Ammon's horn (tissue), 1 donor: Measurements from ENCODE around the gene IFI35.
"Not testable (repeated sequence)": the region's sequence is repeated elsewhere in the genome, so short reads cannot be mapped to it uniquely, and the experiment has no call there.

Source experiments
- DNase-seq: peaks from one replicate; pipeline ENCODE4 v3.0.0-alpha.2; 2016; ENCODE audit warnings: low spot score

The IFI35 gene

DNA sequence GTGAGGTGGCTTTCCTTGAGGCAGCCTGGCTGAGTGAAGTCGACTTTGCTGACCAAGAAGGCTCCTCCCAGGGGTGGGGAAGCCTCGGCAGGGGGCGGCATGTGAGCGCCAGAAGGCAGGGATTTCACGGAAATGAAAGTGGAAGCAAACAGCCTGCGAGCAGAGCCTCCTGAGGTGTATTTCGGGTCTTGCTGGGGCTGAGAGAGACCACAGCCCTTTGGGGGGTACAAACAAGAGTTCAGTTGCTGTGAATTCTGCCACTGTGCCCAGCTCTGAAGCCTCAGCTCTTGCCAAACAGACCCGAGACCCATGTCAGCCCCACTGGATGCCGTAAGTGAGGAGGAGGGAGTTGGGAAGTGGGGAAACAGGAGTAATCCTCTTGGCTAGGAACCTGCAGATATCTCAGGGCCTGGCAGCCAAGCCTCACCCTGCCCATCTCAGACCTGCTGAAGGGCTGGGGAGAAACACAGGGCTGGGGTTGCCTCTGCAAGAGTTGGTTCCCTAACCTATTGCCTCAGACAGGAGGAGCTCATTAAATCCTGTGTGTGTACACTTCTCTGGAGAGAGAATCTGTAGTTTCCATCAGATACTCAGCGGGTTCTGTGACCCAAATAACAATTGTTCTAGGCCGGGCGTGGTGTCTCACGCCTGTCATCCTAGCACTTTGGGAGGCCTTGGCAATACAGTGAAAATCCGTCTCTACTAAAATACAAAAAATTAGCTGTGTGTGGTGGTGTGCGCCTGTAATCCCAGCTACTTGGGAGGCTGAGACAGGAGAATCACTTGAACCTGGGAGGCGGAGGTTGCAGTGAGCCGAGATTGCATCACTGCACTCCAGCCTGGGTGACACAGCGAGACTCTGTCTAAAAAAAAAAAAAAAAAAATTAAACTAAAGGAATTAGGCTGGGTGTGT lies at the start of gene IFI35:
IFI35 (plus strand) TSS at position 146 of the 913 bp plus-strand sequence; CDS start at position 310, 164 bp downstream.
- peak; percentile 86 for DNase-seq

DNA sequence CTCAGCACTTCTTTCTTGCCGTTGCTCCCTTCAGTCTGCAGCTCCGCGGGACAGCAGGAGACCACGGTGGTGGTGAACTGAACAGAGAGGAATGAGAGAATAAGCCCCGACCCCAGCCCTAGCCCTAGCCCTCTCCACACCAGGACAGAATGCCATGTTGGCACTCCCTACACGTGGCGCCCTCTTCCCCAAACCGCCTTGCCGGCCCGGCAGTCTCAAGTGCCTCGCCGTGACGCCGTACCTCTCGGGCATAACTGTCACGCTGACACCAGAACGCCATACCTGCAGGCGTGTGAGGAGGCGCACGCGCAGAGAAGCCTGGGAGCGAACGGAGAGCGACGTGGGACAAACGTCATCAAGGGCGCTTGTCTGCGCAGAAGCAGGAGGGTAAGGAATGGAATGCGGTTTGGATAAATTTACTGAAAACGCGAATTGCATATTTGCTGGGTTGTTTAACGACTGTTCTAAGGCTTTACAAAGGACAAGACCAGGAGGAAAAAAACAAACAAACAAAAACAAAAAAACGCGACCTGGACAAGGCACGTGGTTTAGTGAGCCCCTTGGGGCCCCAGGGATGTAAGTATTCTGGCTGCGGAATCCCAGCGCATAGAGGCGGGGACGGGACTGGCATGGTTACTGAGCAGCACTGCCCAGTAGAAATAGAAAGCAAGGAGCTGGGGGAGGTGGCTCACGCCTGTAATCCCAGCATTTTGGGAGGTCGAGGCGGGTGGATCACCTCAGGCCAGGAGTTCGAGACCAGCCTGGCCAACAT lies 42.2 kb upstream of the IFI35 start, which contains the start of gene AARSD1:
AARSD1 (minus strand) TSS at position 294 of the 772 bp plus-strand sequence; CDS start at position 280, 14 bp downstream.
- DNase-seq = peak; percentile 95

DNA sequence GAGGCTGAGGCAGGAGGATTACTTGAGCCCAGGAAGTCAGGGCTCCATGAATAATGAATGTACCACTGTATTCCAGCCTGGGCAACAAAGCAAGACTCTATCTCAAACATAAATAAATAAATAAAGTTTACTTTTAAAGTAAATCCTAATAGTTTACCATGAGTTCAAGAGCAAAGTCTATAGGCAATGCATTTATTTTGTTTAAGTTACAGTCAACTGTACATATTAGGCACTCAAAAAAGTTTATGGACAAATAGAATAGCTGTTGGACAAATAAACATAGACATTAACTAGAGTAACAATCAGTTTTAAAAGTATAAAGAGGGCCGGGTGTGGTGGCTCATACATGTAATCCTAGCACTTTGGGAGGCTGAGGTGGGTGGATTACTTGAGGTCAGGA lies 38.7 kb upstream of the IFI35 start:
- no peak for DNase-seq

DNA sequence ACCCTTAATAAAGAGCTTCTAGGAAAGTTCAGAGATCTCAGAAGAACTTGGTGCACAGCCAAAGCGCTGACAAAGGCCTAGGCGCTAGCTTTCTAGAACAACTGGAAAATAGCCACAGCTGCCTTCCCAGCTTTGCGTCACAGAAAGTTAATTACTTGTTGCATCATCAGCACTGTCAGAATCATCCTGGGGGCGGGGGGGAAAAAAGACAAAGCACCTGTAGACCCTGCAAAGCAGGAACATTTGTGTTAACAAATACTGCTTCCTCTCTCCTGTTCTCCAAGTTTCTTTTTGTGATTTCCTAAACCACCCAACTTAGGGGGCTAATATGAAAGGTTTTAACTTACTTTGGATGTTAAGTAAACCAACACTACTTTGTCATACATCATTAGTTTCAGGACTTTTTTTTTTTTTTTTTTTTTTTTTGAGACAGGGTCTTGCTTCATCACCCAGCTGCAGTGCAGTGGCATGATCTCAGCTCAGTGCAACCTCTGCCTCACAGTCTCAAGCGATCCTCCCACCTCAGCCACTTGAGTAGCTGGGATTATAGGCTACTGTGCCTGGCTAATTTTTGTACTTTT lies 37.5 kb upstream of the IFI35 start:
- DNase-seq = no peak

DNA sequence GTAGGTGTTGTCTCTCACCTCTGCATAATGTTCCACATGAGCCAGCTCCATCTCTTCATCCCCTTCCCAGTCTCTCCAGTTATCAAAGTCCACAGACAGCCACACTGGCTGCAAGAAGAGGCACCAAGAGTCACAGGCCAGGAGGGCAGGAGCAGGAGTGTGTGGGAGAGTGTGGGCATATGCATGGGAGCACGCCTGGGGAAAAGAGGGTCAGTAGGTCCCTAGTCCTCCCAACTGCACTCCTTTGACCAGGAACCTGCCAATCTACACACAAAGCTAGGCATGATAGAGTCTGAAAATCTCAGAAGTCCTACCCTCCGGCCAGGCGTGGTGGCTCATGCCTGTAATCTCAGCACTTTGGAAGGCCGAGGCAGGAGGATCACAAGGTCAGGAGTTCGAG lies 35.0 kb upstream of the IFI35 start:
- DNase-seq = no peak

DNA sequence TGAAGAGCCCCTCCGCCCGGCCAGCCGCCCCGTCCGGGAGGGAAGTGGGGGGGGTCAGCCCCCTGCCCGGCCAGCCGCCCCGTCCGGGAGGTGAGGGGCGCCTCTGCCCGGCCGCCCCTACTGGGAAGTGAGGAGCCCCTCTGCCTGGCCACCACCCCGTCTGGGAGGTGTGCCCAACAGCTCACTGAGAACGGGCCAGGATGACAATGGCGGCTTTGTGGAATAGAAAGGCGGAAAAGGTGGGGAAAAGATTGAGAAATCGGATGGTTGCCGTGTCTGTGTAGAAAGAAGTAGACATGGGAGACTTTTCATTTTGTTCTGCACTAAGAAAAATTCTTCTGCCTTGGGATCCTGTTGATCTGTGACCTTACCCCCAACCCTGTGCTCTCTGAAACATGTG lies 33.3 kb upstream of the IFI35 start:
- not testable (repeated sequence) for DNase-seq

DNA sequence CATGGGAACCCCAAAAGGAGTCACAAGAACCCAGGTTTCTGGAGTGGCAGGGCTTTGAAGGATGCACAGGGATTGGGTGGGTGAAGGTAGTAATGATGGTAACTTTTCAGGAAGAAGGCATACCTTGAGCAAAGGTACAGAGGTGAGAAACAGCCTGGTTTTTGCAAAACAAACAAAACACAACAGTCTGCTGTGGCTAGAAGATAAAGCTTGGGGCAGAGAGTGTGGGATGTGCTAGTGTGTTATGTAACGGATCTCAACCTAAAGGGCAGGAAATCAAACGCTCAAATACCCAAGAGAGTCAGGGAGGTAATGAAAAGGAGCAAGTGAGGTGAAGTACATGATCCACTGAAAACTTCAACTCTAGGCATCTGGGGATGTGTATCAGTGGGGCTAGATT lies 31.3 kb upstream of the IFI35 start:
- DNase-seq = no peak

DNA sequence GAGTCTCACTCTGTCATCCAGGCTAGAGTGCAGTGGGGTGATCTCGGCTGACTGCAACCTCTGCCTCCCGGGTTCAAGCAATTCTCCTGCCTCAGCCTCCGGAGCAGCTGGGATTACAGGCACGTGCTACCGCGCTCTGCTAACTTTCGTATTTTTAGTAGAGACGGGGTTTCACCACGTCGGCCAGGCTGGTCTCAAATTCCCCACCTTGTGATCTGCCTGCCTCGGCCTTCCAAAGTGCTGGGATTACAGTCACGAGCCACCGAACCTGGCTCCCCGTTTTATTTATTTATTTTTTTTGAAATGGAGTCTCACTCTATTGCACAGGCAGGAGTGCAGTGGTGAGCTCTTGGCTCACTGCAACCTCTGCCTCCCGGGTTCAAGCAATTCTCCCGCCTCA lies 30.9 kb upstream of the IFI35 start:
- DNase-seq = not testable (repeated sequence)

DNA sequence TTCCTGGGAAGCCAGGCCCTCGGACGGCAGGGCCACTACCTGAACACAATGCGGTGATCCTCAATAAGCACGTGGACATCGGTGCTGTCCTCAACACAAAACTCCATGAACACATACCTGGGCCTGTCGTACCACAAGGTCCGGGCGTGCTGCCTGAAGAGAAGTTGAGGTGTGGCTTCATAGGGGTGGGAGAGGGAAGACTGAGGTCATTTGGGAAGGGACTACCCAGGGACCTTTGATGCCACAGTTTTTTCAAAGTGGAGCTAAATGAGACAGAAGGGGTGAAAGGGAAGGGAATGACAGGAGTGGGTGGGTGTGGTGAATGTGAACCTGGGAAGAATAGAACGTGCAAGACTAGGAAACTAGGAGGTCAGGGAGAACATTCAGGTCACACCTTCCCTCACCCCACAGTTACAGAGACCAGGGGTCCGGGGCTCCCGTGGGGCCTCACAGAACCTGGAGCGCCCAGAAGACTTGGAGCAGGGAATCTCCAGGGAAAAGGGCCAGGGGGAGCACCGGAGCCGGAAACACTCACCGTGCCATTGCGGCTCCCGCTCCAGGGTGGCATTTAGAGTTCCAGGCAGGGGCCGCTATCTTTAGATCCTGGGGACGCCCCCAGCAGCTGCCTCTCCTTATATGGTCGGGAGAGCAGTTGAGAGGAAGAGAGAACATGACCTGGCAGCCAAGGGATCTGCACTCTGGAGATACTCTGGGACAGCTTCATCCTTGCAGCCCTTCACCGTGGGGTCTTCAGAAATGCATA lies 26.9 kb upstream of the IFI35 start, which contains the start of gene PTGES3L:
PTGES3L (minus strand) TSS at position 570 of the 763 bp plus-strand sequence; CDS start at position 543, 27 bp downstream.
- peak; percentile 33 for DNase-seq

DNA sequence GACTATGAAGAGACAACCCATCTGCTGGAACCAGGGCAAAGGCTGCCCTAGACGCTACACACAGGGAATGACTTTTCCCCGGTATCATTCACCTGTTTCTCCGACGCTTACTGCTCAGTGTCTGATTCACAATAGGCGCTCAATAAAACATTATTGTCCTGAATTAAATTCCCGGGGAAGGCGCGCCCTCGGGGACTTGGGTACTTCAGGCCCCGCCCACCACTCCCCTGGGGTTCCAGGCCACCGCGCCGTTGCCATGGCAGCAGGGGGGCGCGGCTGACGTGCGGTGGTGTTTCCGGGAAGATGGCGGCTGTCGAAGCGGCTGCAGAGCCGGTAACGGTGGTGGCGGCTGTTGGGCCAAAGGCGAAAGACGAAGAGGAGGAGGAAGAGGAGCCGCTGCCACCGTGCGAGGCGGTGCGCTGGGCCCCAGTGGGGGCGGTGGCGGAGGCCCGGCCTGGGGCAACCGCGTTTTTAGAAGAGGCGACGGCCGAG lies 26.3 kb upstream of the IFI35 start, which contains the start of gene RUNDC1:
RUNDC1 (plus strand) TSS at position 292 of the 492 bp plus-strand sequence; CDS start at position 304, 12 bp downstream.
- DNase-seq = peak; percentile 95

DNA sequence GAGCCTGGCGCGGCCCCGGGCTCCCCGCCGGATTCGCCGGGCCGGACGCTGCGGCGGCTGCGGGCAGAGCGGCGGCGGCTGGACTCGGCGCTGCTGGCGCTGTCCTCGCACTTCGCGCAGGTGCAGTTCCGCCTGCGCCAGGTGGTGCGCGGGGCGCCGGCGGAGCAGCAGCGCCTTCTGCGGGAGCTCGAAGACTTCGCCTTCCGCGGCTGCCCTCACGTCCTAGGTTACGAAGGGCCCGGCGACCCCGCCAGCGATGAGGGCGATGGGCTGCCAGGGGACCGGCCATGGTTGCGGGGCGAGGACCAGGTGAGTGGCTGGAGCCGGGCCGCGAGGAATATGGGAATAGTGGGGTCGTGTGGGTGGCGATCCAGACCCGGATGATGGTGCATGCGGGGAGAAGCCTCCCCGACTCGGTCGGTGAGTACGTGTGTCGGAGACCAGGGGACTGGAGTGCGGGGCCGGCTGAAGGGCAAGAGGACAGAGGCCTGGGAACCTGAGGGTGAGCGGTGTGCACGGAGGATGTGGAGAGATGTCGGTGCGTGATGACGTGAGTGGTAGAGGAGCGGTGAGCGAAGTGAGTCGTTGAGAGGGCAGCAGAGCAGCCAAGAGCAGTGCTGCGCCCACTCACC lies 25.7 kb upstream of the IFI35 start:
- DNase-seq = peak; percentile 70

DNA sequence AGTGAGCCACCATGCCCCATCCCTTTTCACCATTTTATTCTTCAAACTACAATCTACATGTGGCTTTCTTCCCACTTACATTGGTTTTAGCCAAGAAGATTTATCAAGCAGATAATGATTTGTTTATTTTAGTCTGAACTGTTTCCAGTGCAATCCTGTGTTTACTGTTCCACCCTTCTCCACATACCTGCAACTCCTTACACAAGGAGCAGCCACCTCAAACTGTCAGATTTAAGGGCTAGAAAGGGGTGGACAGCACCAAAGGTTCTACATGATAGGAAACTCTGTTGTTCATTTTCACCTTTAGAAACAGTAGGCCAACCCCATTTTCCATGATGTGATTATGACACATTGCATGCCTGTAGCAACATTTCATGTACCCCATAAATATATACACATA lies 24.3 kb upstream of the IFI35 start:
- DNase-seq = no peak

DNA sequence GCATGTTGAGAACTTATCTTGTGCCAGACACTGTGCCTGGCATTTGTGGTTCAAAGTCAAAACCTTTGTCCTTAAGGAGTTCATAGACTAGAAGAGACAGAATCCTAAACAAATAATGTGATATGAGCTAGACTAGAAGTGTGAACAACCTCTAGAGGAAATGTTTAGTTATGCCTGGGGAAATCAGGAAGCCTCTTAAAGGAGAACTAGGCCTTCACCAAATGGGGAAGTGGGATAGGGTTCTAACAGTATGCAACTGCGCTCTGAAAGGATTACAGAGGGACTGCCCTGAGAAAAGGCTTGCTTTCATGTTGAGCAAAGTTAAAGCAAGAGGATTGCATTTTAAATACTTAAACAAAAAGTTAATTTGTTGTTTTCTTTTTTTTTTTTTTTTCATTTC lies 21.4 kb upstream of the IFI35 start:
- DNase-seq = peak; percentile 65

DNA sequence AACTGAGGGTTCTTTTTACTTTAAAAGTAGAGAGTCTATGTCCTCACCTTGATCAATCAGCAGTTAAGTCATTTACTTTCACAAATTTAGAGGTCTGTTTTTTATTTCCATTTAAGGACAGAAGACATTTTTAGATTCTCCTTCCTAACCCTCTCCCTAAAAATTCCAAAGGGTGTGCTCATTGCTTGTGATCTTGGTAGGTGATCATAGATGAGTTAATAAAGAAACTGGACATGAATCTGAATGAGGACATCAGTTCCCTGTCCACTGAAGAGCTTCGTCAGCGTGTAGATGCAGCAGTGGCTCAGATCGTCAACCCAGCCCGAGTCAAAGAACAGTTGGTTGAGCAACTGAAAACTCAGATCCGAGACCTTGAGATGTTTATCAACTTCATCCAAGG lies 17.4 kb upstream of the IFI35 start:
- no peak for DNase-seq

DNA sequence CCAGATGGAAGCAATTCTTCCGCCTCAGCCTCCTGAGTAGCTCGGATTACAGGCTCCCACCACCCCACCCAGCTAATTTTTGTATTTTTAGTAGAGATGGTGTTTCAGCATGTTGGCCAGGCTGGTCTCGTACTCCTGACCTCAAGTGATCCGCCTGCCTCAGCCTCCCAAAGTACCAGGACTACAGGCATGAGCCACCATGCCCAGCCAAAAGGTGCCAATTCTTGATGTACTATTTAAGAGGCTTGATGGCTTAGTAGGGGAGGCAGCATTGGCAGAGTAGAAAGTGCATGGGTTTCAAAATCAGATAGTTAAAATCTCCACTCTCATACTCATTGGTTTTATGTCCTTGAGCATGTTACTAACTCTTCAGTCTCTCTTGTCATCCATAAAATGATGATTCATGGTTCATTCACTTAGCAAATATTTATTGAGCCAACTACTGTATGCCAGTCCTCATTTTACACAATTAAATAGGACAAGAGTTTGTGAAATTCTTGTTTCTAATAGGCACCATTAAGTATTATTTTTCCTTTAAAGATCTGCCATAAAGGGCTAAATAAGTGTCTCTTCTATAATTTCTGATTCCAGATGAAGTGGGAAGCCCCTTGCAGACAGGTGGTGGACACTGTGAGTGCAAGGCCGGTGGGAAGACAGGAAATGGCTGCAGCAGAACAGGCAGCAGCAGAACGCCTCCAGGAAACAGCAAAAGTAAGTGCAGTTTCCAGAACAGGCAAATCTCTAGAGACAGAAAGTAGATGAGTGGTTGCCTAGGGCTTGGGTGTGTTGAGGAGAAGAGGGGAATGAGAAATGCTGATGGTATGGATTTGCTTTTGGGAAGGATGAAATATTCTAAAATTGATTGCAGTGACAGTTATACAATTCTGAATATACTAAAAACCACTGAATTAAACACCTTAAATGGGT lies 16.6 kb upstream of the IFI35 start:
- DNase-seq = no peak

DNA sequence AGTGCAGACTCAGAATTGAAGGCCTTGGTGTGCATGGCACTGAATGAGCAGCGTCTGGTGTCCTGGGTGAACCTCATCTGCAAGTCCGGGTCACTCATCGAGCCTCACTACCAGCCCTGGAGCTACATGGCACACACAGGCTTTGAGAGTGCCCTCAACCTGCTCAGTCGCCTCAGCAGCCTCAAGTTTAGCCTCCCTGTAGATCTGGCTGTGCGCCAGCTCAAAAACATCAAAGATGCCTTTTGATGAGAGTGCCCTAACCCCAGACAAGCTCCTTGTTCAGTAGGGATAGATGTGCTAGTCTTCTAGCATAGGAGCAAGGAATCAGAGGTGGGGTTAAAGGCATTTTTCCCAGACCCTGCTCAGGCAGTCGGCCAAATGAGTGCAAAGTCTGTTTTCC lies 15.1 kb upstream of the IFI35 start:
- DNase-seq = no peak

DNA sequence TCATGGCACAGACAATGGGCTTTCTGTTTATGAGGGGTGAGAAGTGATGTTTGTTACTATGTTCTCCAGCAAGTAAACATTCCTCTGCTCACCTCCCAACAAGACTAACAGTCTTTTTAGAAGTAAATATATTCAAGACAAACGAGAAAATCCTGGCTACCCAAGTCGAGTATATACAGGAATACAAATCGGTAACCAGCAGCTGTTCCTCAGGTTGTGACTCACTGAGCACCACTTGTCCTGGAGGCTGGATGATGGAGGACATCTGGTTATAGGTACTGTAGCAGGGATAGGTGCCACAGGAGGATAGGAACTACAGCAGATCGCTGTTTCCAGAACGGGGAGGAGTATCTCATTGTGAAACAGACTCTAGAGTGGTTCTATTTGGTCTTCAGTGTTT lies 13.7 kb upstream of the IFI35 start:
- no peak for DNase-seq

DNA sequence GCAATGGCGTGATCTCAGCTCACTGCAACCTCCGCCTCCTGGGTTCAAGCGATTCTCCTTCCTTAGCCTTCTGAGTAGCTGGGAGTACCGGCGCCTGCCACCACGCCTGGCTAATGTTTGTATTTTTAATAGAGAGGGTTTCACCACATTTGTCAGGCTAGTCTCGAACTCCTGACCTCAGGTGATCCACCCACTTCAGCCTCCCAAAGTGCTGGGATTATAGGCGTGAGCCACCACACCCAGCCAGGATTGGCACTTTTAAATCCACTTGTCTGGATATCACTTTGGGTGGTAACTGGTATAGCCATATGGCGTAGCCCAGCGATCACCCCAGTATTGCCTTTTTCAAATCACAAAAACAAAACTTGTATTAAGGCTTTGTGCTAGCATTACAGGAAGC lies 12.7 kb upstream of the IFI35 start:
- not testable (repeated sequence) for DNase-seq

DNA sequence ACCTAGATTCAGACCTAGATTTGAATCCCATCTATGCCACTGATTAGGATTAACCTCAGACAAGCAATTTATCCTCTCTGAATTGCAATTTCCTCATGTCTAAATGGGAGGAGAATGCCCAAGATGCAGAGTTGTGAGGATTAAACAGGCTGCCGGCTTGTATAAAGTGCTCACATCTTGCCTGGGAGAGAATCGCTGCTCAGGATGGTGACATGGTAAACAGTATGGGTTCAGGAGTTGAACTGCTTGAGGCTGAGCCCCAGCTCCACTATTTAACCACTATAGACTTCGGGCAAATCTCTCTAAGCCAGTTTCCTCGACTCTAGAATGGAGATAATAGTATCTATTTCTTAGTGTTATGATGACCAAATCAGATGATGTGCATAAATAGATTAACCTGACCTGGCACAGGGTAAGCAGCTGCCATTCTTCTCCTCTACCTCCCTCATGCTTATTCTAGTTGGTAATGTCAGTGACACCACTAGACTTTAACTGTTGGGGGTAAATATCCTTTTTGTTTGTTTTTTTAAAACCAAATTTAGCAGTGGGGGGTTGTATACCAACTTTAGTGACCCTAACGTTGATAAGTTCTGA lies 9.1 kb upstream of the IFI35 start:
- no peak for DNase-seq
